GM19023 (cell line): Measurements from ENCODE around the gene PACRG.
A peak's percentile ranks its signal among the peaks of the same experiment; 100 is the strongest.

Experiments used
- ATAC-seq: cut with Tn5 transposase; IDR thresholded peaks from one replicate; pipeline ENCODE4 v1.9.1; 2021; ENCODE audit warnings: mild to moderate bottlenecking, moderate library complexity; ENCODE audit not compliant: unreplicated experiment

Gene PACRG

GRCh38 chr6:163340201-163340887 is 612.6 kb downstream of the PACRG start:
- no peak for ATAC-seq

DNA sequence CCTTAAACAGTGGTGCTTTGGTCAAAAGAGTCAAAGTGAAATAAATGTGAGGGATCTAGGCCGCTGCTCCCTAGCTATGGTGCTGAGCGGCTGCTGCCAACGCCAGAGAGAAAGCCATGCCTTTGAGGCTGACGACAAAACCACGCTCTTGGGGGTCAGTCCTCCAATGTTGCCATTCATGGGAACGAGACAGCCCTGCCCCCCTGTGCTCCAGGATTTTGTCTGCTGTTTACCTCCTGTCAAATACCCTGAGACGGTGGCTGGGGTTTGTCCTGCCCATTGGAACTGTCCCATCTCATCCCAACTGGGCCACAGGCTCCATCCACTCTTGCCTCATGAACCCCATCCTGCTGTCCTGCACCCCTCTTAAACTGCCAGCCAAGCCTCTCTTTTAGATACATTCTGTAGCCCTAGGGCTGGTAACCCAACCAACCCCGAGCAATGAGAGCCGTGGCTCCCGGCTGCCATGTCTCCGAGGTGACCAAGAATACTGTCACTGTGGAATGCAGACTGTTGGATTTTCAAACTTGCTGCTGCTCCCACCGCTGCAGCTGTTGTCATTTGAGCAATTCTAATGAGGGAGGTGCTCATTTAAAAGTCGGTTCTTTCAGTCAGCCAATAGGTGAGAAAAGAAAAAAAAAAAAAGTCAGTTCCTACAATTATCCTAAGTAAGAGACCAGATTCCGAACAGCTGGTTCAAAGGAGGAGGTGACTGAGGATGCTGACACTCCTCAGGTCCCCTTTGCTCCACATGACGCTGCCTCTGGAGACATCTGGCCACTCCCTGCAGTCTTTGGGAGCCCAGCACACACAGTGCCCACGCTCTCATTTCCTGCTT is 613.7 kb downstream of the PACRG start:
- no peak for ATAC-seq

- no peak for ATAC-seq
These were observed 615.1 kb downstream of the PACRG start for GRCh38 chr6:163342571-163343539.

DNA sequence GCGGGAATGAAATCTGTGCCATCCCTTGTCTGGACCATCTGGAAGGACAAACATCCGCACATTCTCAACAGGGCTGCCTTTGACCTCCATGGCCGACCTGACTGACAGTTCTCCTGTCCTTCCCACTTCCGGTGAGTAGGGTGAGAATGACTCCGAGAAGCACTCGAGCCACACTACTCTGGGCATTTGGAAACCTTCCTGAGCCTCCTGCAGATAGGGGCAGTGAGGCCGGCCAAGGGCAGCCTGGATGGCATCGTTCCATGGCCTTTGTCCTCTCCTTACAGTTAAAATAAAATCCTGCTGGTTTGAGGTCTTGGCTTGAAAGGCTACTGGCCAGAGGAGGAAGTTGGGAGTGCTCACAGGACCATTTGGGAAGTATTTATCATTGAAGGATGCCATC is 615.8 kb downstream of the PACRG start:
- no peak for ATAC-seq

DNA sequence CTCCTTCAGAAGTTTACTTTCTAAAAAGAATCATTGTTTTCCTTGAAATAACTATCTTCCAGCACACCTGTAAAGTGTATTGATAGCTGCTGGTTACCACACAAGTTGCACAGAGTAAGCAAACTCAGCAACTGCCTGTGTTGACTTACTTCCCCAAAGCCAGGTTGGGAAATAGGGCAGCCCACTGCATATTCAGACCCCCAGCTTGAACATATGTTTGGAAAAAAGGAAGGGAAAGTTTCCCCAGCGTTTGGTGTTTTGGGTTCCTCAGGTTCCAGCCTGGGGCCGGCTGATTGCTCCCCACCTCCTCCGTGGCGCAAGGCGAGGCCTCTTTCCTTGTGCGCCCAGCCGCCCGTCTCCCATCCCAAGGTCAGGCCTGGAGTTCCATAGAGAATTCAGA is 616.6 kb downstream of the PACRG start:
- ATAC-seq = no peak

DNA sequence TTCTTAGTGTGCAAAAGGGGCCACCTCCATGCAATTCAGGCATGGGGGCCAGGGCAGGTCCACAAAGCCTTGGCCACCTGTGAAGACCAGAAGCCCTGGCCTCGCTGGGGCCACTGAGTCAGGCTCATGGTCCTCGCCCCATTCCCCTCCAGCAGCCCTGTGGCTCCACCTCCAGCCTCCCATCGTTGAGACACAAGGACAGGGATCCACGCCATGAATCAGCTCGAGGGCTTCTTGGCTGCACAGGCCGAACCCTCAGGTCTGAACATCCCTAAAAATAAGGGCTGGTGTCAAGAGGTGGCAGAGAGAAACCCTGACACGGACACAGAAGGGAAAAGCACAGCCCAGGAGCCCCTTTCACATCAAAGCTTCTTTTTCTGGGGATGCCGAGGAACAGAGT is 618.2 kb downstream of the PACRG start:
- no peak for ATAC-seq

- ATAC-seq = no peak
These were observed 618.8 kb downstream of the PACRG start for GRCh38 chr6:163346497-163346961.

DNA sequence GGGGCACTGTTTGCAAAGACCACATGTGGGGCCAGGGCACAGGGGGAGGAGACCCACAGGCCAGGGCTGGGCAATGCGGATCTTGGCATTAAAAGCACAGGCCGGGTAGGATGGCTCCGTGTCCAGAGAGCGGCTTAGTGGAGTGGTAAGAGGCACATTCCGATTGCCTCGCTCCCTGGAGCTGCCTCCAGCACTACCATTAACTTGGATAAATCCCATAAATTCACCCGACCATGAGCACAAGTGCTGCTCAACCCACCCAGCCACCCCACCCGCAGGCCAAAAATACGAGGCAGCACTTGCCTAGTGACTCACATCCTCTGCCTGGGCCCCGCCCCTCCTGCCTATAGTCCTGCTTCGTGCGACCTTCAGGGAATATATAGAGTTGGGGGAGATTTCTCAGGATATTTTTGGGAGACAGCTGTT is 619.3 kb downstream of the PACRG start:
- ATAC-seq = no peak

- ATAC-seq = no peak
These were observed 621.3 kb downstream of the PACRG start for GRCh38 chr6:163348789-163349680.

GRCh38 chr6:163349696-163350095 is 621.9 kb downstream of the PACRG start:
- no peak for ATAC-seq

DNA sequence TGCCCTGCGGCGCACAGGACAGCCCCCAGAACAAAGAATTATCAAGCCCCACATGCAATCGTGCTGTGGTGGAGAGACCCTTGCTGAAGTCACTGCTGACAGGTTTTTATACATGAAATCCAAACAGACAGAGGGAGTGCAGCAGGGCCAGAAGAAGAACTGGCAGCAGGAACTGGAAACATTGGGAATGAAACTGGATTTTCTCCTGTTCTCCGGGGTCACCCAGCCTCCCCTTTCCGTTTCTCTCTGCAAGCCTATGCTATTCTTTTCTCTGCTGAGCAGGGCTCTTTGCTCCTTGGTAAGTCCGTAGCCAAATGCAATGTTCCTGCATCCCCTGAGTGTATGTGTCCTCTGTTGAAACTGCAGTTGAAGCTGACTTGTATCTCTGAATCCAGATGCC is 623.2 kb downstream of the PACRG start:
- ATAC-seq = no peak

DNA sequence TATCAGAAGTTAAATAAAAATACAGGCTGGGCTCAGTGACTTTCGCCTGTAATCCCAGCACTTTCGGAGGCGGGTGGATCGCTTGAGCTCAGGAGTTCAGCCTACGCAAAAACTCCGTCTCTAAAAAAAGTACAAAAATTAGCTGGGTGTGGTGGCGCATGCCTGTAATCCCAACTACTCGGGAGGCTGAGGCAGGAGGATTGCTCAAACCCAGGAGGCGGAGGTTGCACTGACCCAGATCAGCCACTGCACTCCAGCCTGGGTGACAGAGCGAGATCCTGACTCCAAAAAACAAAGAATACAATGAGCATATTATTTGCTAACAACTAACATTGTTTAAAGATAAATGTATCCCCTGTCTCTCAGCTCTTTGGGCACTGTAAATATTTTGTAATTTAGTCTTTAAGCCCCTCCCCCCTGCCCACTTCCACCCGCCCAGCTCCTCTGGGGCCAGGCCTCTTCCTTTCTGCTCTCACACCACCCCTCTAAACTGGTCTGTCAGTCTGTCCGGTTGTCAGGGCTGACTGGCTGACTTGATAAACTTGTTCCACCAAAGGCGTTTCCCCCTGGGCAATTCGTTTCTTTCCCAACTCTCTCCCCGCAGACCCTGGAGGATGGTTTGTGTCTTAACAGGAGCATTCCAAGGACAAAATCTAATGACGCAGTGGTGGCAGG is 624.4 kb downstream of the PACRG start:
- no peak for ATAC-seq

DNA sequence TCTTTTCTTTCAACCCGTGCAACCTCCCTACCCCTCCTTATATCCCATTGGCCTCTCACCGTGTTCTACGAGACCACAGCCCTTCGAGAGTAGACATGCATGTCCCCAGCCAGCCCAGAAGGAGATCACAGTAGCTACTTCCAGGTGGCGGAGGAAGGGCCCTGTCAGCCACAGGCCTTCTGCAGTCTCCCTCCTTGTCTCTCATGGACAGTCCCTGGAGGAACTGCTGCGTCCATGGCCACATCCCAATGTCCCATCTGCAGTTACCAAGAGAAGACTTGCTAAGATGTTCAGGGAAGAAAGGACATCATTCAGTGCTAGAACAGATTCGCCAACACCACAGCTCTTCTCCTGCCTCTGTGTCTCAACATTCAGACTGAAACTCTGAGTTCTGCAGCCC is 625.2 kb downstream of the PACRG start:
- ATAC-seq = no peak

DNA sequence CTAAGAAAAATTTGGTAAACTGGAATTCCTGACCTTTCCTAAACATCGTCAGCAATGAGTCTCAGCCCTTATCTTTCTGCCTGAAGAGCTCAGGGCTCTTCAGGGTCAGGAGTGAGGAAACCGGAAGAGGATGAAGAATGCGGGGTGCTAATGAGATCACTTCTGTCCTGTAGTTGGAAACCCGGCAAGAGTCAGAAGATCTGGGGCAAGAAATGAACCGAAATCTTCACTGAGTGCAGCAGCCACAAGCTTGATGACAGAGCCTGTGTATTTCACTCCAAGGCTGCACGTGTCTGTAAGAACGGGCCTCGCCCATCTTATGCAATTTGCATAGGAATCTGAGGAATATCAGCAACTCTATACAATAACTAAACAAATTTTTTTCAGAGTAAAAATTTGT is 626.3 kb downstream of the PACRG start:
- ATAC-seq = no peak

DNA sequence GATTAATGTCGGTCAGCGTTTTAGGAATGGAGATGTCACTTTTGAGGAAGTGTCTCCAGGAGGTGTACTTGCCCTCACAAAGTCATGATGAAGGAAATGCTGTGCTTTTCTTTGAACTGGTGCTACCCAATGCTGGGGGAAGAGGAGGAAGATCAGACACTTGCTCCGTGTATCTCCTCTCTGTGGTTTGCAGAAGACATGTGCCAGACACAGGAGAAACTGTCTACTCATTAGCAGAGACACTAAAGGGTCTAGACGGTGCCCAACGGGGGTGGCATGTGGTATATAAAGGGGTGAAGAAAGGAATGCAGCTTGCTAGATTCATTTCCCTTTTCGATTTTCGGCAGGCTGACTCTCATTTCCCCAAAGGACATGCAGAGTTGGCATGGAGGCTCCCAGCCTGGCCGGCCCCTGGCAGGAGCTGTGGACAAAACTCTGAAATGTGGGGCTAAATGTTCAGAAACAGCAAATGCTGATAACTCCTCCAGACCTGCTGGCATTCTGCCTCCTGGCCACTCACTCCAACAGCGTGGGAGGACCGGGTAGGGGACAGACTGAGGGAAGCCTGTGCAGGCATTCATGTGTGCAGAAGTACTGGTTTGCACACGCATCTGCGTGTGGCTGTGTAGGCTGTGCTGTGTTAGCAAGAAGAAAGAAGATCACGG is 627.1 kb downstream of the PACRG start:
- peak; percentile 65 for ATAC-seq

DNA sequence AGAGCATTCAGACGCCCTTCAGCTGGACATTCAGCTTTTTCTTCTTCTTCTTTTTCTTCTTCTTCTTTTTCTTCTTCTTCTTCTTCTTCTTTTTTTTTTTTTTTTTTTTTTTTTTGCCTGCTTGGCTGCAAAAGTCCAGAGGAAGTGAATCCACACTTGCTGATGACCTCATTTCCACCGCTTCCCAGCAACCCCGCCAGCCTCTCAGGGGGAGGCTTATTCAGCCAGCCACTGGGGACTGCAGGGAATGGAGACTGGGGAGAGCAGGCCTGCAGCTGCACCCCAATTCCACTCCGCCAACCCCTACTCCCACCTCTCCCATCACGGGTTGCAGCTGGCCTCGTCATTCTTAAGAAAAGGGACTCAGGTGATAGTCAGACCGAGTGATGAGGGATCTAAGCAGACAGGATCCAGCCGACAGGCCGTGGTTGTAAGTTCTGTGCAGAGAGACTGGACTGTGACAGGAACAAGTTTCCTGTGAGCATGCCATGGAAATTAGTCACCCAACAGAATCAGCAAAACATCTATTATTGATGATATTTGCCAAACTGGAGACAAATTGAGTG is 627.7 kb downstream of the PACRG start:
- peak; percentile 26 for ATAC-seq

DNA sequence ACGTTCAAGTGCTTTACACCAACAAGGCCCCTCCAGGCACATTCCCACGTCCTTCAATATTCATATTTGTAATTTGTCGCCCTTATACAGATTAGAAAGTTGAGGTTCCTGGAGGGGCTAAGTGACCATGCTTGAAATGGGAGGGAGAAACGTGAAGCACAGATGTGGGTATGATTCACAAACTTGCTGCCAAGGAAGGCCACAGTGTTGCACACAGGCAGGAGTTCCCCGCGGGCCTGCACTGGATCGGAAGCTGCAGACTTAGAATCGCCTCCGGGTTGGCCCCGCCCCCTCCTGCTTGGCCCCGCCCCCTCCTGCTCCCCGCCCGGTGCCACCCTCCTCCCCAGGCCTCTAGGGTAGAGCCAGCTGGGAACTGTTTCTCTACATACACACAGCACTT is 628.5 kb downstream of the PACRG start:
- no peak for ATAC-seq

DNA sequence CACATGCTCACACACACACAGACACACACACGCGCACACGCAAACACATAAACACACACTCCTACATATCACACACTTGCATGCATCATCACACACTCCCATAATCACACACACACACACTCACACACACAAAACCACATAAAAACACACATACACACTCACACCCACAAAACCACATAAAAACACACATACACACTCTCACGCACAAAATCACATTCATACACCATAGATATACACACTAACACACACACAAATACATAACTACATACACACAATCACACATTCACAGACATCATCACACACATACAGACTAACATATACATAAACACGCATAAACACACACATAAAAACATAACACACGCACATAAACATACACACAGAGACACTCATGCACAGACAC is 629.0 kb downstream of the PACRG start:
- no peak for ATAC-seq

DNA sequence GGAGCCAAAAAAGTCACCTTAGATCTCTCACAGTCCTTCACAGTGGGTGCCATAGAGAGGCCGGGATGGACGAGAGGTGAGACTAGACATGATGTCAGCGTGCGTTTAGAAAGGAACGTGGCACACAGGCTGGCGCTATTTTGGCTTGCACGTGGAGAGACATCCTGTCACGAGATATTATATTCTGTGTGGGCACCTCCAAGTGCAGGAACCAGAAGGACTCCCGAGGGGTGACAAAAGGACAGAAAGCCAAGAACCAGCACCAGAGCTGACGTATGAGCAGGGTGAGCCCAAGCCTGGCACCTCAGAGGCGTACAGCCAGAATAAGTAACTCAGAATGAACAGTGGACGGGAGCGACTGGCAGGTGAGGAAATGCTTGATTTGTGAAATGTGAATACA is 636.9 kb downstream of the PACRG start:
- no peak for ATAC-seq
